ENCODE data around the gene FHAD1.

- TF ChIP-seq CTCF (conservative IDR thresholded peaks at IDR 0.05; ENCODE audit: low read length) (no peak), EZH2phosphoT487 (IDR thresholded peaks at IDR 0.05; ENCODE audit: borderline replicate concordance, low read depth, low read length) (no peak)
Measured at GRCh38 chr1:15425958-15426357, 178.9 kb downstream of the FHAD1 start.
